HG03457 (cell line): ENCODE measurements around the gene OR5AU1.
"Not testable (repeated sequence)": the region's sequence is repeated elsewhere in the genome, so short reads cannot be mapped to it uniquely, and the experiment has no call there.

Experiments
- ATAC-seq: cut with Tn5 transposase; IDR thresholded peaks from one replicate; pipeline ENCODE4 v1.9.1; 2021; ENCODE audit warnings: moderate number of reproducible peaks; ENCODE audit not compliant: unreplicated experiment

OR5AU1 gene

DNA sequence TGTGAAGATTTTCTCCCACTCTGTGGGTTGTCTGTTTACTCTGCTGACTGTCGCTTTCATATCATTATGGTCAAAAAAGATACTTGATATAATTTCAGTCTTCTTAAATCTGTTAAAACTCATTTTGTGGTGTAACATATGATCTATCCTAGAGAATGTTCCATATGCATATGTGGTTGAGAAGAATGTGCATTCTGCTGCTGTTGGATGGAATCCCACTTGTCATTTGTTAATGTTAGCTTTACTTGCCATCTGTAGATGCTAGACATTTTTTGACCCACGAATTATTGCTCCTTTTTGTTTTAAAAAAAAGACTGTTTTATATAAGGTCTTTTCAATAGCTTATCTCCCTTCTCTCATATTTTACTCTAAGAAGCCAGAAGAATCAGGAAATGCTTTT lies 26.3 kb upstream of the OR5AU1 start:
- ATAC-seq: no peak

DNA sequence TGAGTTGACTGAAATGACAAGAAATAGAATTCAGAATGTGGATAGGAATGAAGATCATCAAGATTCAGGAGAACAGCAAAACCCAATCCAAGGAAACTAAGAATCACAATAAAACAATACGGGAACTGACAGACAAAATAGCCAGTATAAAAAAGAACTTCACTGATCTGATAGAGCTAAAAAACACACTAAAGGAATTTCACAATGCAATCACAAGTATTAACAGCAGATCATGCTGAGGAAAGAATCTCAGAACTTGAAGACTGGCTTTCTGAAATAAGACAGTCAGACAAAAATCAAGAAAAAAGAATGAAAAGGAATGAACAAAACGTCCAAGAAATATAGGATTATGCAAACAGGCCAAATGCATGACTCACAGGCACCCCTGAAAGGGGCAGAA lies 15.3 kb upstream of the OR5AU1 start:
- no peak for ATAC-seq

GRCh38 chr14:21169573-21169972 lies 13.7 kb upstream of the OR5AU1 start:
- ATAC-seq: no peak

DNA sequence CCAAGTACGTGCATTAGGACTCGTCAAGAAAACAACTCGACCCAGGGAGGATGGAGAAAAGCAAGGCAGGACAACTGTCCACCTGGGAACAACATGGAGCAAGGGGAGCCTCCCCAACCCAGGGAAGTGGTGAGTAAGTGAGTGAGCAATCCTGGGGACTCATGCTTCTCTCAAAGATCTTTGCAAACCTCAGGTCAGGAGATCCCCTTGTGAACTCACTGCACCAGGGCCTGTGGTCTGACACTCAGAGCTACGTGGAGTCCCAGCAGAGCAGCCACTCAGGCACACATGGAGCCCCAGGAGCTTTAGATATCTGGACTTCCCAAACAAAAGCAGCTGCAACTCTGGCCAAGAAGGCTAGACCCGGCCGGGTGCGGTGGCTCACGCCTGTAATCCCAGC lies 12.2 kb upstream of the OR5AU1 start:
- no peak for ATAC-seq

- ATAC-seq: not testable (repeated sequence)
These were observed 9.8 kb upstream of the OR5AU1 start for GRCh38 chr14:21165670-21166069.

DNA sequence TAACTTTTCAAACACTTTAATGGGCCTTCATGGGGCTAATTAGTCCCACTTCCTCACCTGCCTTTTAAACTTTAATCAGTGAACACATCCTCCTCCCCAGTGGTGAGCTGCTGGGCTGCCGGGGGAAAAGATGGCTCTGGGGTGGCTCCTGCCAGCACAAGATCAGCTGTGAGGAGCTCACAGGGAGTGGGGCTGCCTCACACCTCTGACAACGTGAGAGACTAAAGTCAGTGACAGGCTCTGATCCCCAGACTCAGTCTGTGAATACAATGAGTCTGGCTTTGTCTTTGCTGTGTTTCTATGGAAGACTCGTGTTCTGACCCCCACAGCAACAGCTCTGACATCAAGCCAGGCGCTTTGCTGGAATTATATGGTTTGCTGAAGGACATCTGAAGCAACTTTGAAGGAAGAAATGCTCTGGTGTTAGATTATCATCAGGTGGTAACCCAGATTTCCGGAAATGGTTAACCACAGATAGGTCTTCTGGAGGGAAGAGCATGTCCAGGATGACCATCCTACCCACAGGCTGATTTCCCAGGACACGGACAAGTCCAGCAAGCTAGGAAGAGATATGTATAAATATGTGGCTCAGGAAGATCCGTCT lies 9.2 kb upstream of the OR5AU1 start:
- ATAC-seq: not testable (repeated sequence)

DNA sequence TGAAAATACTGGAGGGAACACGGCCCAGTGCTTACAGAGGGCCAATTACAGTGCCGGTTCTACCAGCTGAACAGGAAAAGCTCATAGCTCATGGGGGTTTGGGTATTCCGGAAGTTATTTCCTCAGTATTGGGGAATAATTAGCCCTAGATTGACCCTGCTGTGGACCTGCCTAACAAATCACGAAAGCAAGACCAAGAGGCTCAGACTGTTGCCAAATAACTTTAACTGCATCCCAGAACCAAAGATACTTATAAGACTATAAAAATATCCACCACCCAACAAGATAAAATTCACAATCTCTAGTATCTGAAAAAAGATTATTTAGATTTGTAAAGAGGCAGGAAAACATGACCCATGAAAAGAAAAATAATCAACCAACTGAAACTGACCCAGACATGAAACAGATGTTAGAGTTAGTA lies 8.0 kb upstream of the OR5AU1 start:
- no peak for ATAC-seq

DNA sequence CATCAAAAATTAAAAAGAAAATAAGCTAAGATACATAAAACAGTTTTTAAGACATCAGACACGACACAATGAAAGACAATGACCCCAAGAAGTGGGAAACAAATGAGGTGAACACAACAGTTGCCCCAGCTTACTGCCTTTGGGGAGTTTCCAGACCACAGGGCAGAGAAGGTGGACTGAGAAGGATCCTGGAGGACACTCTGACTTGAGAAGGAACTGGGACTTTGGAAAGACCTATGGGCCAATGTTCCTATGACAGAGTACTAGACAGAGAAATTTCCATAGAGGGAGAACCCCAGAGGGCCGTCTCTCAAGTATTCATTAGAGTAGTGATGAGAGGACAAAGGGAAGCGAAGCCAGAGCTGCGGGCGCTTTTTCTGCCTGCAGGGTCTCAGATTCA lies 6.2 kb upstream of the OR5AU1 start:
- no peak for ATAC-seq

DNA sequence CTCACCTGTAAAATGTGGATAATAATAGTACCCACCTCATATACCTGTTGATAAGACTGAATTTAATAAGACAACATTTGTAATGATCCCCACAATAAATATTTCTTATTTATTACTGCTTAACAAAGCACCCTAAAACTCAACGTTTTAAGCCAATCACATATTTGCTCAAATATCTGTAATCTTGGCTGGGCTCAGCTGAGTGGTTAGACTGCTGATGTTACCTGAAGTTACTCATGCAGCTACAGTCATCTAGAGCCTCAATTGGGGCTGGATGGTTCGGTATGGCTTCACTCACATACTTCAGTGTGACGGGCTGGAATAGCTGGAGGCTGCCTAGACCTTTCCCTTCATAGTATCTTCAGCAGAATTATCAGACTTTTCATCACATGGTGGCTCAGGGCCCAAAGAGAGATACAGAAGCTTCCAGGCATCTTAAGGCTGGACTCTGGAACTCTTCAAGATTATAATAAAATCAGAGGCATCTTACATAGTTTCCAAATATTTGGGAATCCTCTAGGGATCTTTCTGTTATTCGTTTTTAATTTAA lies 4.3 kb upstream of the OR5AU1 start:
- ATAC-seq: no peak

DNA sequence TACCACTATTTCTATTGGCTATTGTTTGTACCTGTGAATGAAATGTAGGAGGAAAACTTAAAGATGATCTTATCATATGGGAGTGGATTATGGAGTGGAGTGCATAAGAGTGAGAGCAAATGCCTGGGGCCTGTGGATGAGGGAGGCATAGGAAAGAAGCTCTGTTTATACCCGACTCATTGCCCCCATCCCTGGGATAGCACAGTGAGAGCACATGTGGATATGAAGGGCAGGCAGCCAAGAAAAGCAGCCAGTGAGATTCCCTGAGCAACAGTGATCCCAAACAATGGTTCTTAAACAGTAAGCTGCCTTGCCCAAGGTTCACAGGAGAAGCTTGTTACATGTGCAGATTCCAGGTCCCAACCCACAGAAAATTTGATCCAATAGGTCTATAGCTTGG lies 2.3 kb upstream of the OR5AU1 start:
- ATAC-seq: not testable (repeated sequence)

DNA sequence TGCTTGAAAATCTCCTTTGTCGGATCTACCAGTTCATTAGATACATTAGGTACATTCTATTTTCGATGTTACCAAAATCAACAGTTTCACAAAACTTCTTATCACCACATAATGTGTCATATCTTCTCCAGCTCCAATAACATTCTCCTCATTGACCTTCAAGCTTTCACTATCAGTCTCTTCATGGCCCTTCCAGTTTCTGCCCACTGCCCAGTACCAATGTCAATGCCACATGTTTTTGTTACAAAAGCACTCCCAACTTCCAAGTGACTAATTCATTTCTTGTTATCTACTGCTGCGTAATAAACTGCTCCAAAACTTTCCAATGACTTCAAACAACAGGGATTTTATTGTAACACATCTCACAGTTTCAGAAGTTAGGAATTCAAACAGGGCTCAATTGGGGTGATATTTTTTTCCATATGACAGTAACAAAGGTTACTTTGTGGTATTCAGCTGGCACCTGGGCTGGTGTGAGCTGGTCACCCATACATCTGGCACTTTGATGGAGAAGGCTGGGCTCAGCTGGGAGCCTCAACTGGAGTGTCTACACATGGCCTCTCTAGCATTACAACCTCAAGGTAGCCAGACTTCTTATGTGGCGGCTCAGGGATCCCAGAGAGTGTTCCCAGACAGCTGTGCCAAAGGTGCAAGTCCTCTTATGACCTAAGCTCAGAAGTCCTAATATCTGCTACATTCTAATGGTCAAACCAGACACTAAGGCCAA lies 6.1 kb downstream of the OR5AU1 start:
- no peak for ATAC-seq

- no peak for ATAC-seq
These were observed 10.4 kb downstream of the OR5AU1 start for GRCh38 chr14:21145437-21145836.

GRCh38 chr14:21142357-21142756 lies 13.5 kb downstream of the OR5AU1 start:
- no peak for ATAC-seq

DNA sequence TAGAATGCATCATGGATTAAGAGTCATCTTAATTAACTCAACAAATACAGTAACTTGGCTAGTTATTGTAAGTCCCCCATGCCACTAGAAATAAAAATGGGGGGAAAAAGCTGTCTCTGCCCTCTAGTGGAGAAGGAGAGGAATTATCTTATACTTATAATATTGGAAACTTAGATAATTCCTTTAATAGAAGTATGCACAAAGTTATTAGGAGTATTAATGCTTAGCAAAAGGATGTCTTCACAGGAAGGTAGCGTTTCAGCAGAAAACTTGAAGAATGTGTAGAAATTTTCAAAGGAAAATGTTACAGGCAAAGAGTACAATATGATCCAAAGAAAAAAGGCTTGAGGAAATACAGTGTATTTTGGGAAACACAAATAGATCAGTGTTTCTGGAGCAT lies 19.8 kb downstream of the OR5AU1 start:
- no peak for ATAC-seq

GRCh38 chr14:21133901-21134300 lies 22.0 kb downstream of the OR5AU1 start:
- no peak for ATAC-seq

GRCh38 chr14:21123429-21123828 lies 32.4 kb downstream of the OR5AU1 start:
- ATAC-seq: no peak

GRCh38 chr14:21121122-21121521 lies 34.7 kb downstream of the OR5AU1 start:
- no peak for ATAC-seq

DNA sequence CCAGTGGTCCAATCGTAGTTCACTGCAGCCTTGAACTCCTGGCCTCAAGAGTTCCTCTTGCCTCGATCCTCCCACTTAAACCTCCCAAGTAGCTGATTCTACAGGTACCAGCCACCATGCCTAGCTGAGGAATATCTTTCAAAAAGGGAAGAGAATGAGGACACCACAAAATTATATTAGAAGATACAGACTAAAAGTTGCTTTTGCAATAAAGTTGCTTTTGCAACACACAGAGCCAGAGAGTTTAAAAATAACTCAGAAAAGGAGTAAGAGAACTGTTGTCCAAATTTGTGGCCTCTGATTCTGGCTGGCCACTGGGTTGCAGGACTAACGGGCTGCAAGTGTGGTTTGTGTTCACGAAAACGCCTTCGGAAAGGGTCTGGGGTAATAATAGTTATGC lies 35.2 kb downstream of the OR5AU1 start:
- ATAC-seq: no peak

- no peak for ATAC-seq
These were observed 36.9 kb downstream of the OR5AU1 start for GRCh38 chr14:21118933-21119332.

GRCh38 chr14:21113369-21113768 lies 42.5 kb downstream of the OR5AU1 start:
- no peak for ATAC-seq

GRCh38 chr14:21112255-21112654 lies 43.6 kb downstream of the OR5AU1 start:
- no peak for ATAC-seq

DNA sequence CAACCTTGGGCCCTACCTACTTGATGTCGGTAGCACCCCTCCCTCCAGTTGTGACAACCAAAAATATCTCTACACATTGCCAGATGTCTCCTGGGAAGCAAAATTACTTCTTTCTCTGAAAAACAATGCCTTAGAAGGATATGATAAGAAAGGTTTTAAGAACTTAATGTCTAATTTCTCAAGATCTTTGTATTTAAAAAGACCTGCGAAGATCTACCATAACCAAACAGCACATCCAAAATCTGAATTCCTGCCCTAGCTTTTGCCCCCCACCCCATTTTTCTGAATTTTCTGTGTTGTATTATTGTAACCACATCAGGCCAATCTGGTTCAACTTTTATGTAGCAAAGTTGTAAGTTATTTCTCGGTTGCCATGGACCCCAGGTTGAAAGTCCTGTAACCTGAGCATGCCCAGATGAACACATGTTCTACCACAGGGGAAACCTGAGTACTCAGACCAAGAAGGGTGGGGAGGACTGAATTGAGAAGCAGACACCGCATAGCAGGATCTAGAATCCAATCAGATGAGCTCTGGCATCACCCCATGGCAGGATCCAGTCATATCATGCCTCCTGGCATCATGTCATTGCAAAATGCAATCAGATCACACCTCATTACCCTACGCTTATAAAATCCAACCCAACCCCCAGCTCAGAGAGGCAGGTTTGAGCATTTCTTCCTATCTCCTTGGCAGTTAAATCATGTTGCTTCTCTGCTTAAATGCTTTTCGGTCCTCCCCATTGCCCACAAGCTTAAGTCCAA lies 46.3 kb downstream of the OR5AU1 start:
- ATAC-seq: no peak
